ENCODE measurements around the gene FKBP6.

GRCh38 chr7:73352784-73353183, 24.8 kb downstream of the FKBP6 start:
- TF ChIP-seq CTCF (conservative IDR thresholded peaks at IDR 0.05; ENCODE audit: low read depth, low read length) (no peak), EZH2 (IDR thresholded peaks at IDR 0.05; ENCODE audit: low read length, unreplicated experiment) (no peak)
